ENCODE data around the gene UBE2V1. TPM values are rescaled to one million over a fixed set of nuclear protein-coding genes. Genes with fewer than 3 reads are reported as not detected.
A peak's percentile ranks its signal among the peaks of the same experiment; 100 is the strongest.

Gene UBE2V1
- total RNA-seq, 1 experiment from 2014 or later = 203 TPM

- no peak for TF ChIP-seq CTCF (conservative IDR thresholded peaks at IDR 0.05; ENCODE audit: low read depth, low read length)
- no peak for TF ChIP-seq EZH2 (IDR thresholded peaks at IDR 0.05; ENCODE audit: borderline replicate concordance, low read depth, low read length, poor library complexity, severe bottlenecking)
- intact Hi-C loops (cut with micrococcal nuclease; ENCODE audit: unreplicated experiment) = no loop called here
- no TSS peak for BruUV-seq (replicated peaks)
- DNase-seq (ENCODE audit: low spot score) = no peak
- CTCF ChIA-PET = no interaction called here
- Histone ChIP-seq H3K4me3 (ENCODE audit: low read depth, low read length, poor library complexity, severe bottlenecking) (no peak overlapping the region), H3K27me3 (replicated peaks; ENCODE audit: insufficient read depth, low read depth, low read length, poor library complexity) (no peaks in the 10 kb centered on the region), H3K27ac (ENCODE audit: low read depth, low read length, poor library complexity, severe bottlenecking) (no peak overlapping the region), H3K36me3 (ENCODE audit: insufficient read depth, low read length, poor library complexity, severe bottlenecking) (peaks cover 55% of the 10 kb centered on the region), H3K4me1 (ENCODE audit: insufficient read depth, low read length, poor library complexity, severe bottlenecking) (peaks cover 12% of the 10 kb centered on the region), H3K9me3 (ENCODE audit: low read depth, low read length, poor library complexity, severe bottlenecking) (no peaks in the 10 kb centered on the region)
- POLR2A ChIA-PET (ENCODE audit: low non-redundant PET) = no interaction called here
Observed at GRCh38 chr20:50125279-50125678, 12.3 kb upstream of the UBE2V1 start.

DNA sequence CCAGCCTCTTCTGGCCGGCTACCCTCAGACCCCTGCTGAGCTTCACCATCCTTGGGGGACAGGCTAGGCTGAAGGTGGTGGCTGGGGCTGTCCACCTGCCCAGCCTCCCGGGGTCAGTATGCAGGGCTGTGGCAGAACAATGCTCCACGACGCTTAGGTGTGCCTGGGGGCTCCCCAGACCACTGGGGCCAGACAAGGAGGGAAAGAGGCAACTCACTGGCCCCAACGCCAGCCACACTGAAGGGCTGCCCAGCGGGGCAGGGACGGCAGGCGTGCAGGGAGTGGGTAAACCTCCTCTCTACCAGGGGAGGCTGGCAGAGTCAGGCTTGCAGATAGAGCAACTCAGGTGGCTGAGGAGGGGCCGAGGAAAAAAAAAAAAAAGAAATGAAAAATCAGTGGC, 11.5 kb upstream of the UBE2V1 start:
- ChIA-PET POLR2A (ENCODE audit: low non-redundant PET) (no interaction called here), CTCF (no interaction called here)
- no peaks in the 10 kb centered on the region for H3K27me3 ChIP-seq (replicated peaks; ENCODE audit: insufficient read depth, low read depth, low read length, poor library complexity)
- BruUV-seq (replicated peaks) = TSS peak; percentile 7
- peaks cover 12% of the 10 kb centered on the region for H3K4me1 ChIP-seq (ENCODE audit: insufficient read depth, low read length, poor library complexity, severe bottlenecking)
- intact Hi-C loops (cut with micrococcal nuclease; ENCODE audit: unreplicated experiment) = no loop called here
- no peak overlapping the region for H3K27ac ChIP-seq (ENCODE audit: low read depth, low read length, poor library complexity, severe bottlenecking)
- TF ChIP-seq CTCF (conservative IDR thresholded peaks at IDR 0.05; ENCODE audit: low read depth, low read length) = no peak
- TF ChIP-seq EZH2 (IDR thresholded peaks at IDR 0.05; ENCODE audit: borderline replicate concordance, low read depth, low read length, poor library complexity, severe bottlenecking) = no peak
- H3K4me3 ChIP-seq (ENCODE audit: low read depth, low read length, poor library complexity, severe bottlenecking) = no peak overlapping the region
- no peak for DNase-seq (ENCODE audit: low spot score)
- H3K36me3 ChIP-seq (ENCODE audit: insufficient read depth, low read length, poor library complexity, severe bottlenecking) = peaks cover 47% of the 10 kb centered on the region
- no peaks in the 10 kb centered on the region for H3K9me3 ChIP-seq (ENCODE audit: low read depth, low read length, poor library complexity, severe bottlenecking)

- Histone ChIP-seq H3K4me1 (ENCODE audit: insufficient read depth, low read length, poor library complexity, severe bottlenecking) (peaks cover 12% of the 10 kb centered on the region), H3K27ac (ENCODE audit: low read depth, low read length, poor library complexity, severe bottlenecking) (no peak overlapping the region), H3K9me3 (ENCODE audit: low read depth, low read length, poor library complexity, severe bottlenecking) (no peaks in the 10 kb centered on the region), H3K36me3 (ENCODE audit: insufficient read depth, low read length, poor library complexity, severe bottlenecking) (peaks cover 37% of the 10 kb centered on the region), H3K4me3 (ENCODE audit: low read depth, low read length, poor library complexity, severe bottlenecking) (no peak overlapping the region), H3K27me3 (replicated peaks; ENCODE audit: insufficient read depth, low read depth, low read length, poor library complexity) (no peaks in the 10 kb centered on the region)
- POLR2A ChIA-PET (ENCODE audit: low non-redundant PET) = no interaction called here
- no TSS peak for BruUV-seq (replicated peaks)
- DNase-seq (ENCODE audit: low spot score) = no peak
- TF ChIP-seq CTCF (conservative IDR thresholded peaks at IDR 0.05; ENCODE audit: low read depth, low read length) (no peak), EZH2 (IDR thresholded peaks at IDR 0.05; ENCODE audit: borderline replicate concordance, low read depth, low read length, poor library complexity, severe bottlenecking) (no peak)
- intact Hi-C loops (cut with micrococcal nuclease; ENCODE audit: unreplicated experiment) = no loop called here
- CTCF ChIA-PET = no interaction called here
Observed at GRCh38 chr20:50123418-50123817, 10.5 kb upstream of the UBE2V1 start.
